GM23338 (cell line): ENCODE data around the gene CER1. TPM values are rescaled to one million over a fixed set of nuclear protein-coding genes. Genes with fewer than 3 reads are reported as not detected.

Experiments
- ATAC-seq: fragments of 200-7000 bp; cut with Tn5 transposase; 3 replicates; pipeline ENCODE4 v1.9.1; 2020
- DNase-seq: peaks from one replicate; pipeline ENCODE4 v3.0.0-alpha.2; 2015; ENCODE audit warnings: low spot score
- H2AFZ ChIP-seq: fragments of 200-600 bp; sonication (generic); 2 replicates; pipeline ENCODE4 v1.8.0; 2016; ENCODE audit warnings: antibody characterized with exemption, mild to moderate bottlenecking, moderate library complexity
- H3F3A ChIP-seq: fragments of 200-600 bp; sonication (generic); replicated peaks from 2 replicates; pipeline ENCODE4 v1.8.0; 2017; ENCODE audit warnings: antibody characterized with exemption, mixed run types, low read depth
- H3K27ac ChIP-seq: fragments of 200-600 bp; sonication (generic); 2 replicates; pipeline ENCODE4 v1.6.1; 2016; ENCODE audit warnings: low read depth
- H3K27me3 ChIP-seq: fragments of 200-600 bp; sonication (generic); 2 replicates; pipeline ENCODE4 v1.8.0; 2016; ENCODE audit warnings: mild to moderate bottlenecking, mixed run types, moderate library complexity; ENCODE audit not compliant: insufficient read depth
- H3K36me3 ChIP-seq: fragments of 200-600 bp; sonication (generic); 2 replicates; pipeline ENCODE4 v1.8.0; 2016; ENCODE audit warnings: mild to moderate bottlenecking; ENCODE audit not compliant: insufficient read depth
- H3K4me1 ChIP-seq: fragments of 200-600 bp; sonication (generic); 2 replicates; pipeline ENCODE4 v1.8.0; 2016; ENCODE audit warnings: mild to moderate bottlenecking, moderate library complexity; ENCODE audit not compliant: insufficient read depth
- H3K4me2 ChIP-seq: fragments of 200-600 bp; sonication (generic); 2 replicates; pipeline ENCODE4 v1.7.1; 2017; ENCODE audit warnings: mixed run types
- H3K4me3 ChIP-seq: fragments of 200-600 bp; sonication (generic); 2 replicates; pipeline ENCODE4 v1.6.1; 2016; ENCODE audit warnings: mixed run types
- H3K79me2 ChIP-seq: fragments of 200-600 bp; sonication (generic); replicated peaks from 2 replicates; pipeline ENCODE4 v1.8.0; 2017; ENCODE audit warnings: mild to moderate bottlenecking; ENCODE audit not compliant: insufficient read depth
- H3K9me2 ChIP-seq: fragments of 200-600 bp; sonication (generic); 2 replicates; pipeline ENCODE4 v1.8.0; 2017; ENCODE audit not compliant: insufficient read depth
- H4K20me1 ChIP-seq: fragments of 200-600 bp; sonication (generic); replicated peaks from 2 replicates; pipeline ENCODE4 v1.8.0; 2017; ENCODE audit warnings: mild to moderate bottlenecking; ENCODE audit not compliant: insufficient read depth
- H3K27ac Mint-ChIP-seq: 2 replicates; pipeline ENCODE4 v1.8.0; 2020; ENCODE audit warnings: inconsistent platforms, mild to moderate bottlenecking, moderate library complexity, mixed read lengths
- H3K27me3 Mint-ChIP-seq: 3 replicates; pipeline ENCODE4 v1.8.0; 2022; ENCODE audit warnings: low read depth, mild to moderate bottlenecking, moderate library complexity, mixed read lengths, inconsistent platforms; ENCODE audit not compliant: insufficient read depth, poor library complexity
- H3K36me3 Mint-ChIP-seq: 3 replicates; pipeline ENCODE4 v1.8.0; 2021; ENCODE audit warnings: low read depth, mild to moderate bottlenecking, inconsistent platforms, moderate library complexity, mixed read lengths
- H3K4me1 Mint-ChIP-seq: 3 replicates; pipeline ENCODE4 v1.8.0; 2020; ENCODE audit warnings: mild to moderate bottlenecking, inconsistent platforms, mixed read lengths
- H3K4me3 Mint-ChIP-seq: 3 replicates; pipeline ENCODE4 v1.8.0; 2021; ENCODE audit warnings: moderate library complexity, mild to moderate bottlenecking, inconsistent platforms, mixed read lengths
- H3K9me3 Mint-ChIP-seq: 3 replicates; pipeline ENCODE4 v1.8.0; 2020; ENCODE audit warnings: moderate library complexity, mild to moderate bottlenecking, inconsistent platforms, mixed read lengths
- CTCF ChIP-seq, 2 experiments: fragments of 200-600 bp in 1 of 2; sonication (generic) in 1 of 2; conservative IDR thresholded peaks; 2 replicates each; pipeline versions ENCODE4 v1.5.1 to v1.6.1; 2016 to 2017; ENCODE audit warnings: antibody characterized with exemption in 2 of 2, low read depth in 2 of 2, mild to moderate bottlenecking in 2 of 2, moderate library complexity in 1 of 2
- ETS1 ChIP-seq: IDR thresholded peaks from 2 replicates; pipeline ENCODE4 v1.6.1; 2016; ENCODE audit warnings: antibody characterized with exemption
- REST ChIP-seq: IDR thresholded peaks from one replicate; pipeline ENCODE4 v1.6.1; 2018; ENCODE audit warnings: antibody characterized with exemption; ENCODE audit not compliant: unreplicated experiment
- ZNF114 ChIP-seq: fragments of 250-450 bp; sonication (Bioruptor Pico); IDR thresholded peaks from 2 replicates; pipeline ENCODE4 v1.5.0; 2020; ENCODE audit warnings: mild to moderate bottlenecking, moderate library complexity
- ZNF462 ChIP-seq: fragments of 250-450 bp; sonication (Bioruptor Pico); IDR thresholded peaks from 2 replicates; pipeline ENCODE4 v1.5.0; 2020; ENCODE audit warnings: mild to moderate bottlenecking, moderate library complexity
- polyA plus RNA-seq: library from polyadenylated mRNA; unstranded; fragments of >200 nt; fragmentation: Nextera tagmentation; extraction: Ambion mirVana; gene quantifications from 2 replicates; pipeline ENCODE4 v1.2.1, GENCODE V29; 2016
- total RNA-seq: library from RNA; depleted of rRNA; stranded (reverse); fragments of >200 nt; shearing (Covaris generic); gene quantifications from 2 replicates; pipeline ENCODE4 v1.2.3, GENCODE V29; 2014

Gene CER1
- total and polyA plus RNA-seq, 2 experiments from 2014 or later: 0.73 to 4.4 TPM

GRCh38 chr9:14710804-14711203 is 11.7 kb downstream of the CER1 start:
- Histone ChIP-seq H3K27me3 (no peaks in the 10 kb centered on the region), H3K4me2 (no peak overlapping the region), H3K4me3 (no peak overlapping the region), H3K4me1 (no peaks in the 10 kb centered on the region), H3K27ac (no peak overlapping the region), H4K20me1 (no peaks in the 10 kb centered on the region), H2AFZ (no peak overlapping the region), H3K9me2 (no peaks in the 10 kb centered on the region), H3K79me2 (no peaks in the 10 kb centered on the region), H3F3A (no peaks in the 10 kb centered on the region), H3K36me3 (no peaks in the 10 kb centered on the region)
- Mint-ChIP-seq H3K27ac (no peak overlapping the region), H3K4me1 (no peaks in the 10 kb centered on the region), H3K4me3 (no peak overlapping the region), H3K27me3 (peaks cover 1% of the 10 kb centered on the region), H3K9me3 (no peaks in the 10 kb centered on the region; the same call in 2 of the 3 replicates), H3K36me3 (peaks cover 2% of the 10 kb centered on the region; the same call in 1 of the 3 replicates)
- TF ChIP-seq CTCF (conservative IDR thresholded peaks at IDR 0.05; ENCODE audit: low read depth in 2 of 2): no peak
- TF ChIP-seq ZNF114 (CRISPR knock-in tag): no peak
- no peak for TF ChIP-seq ETS1
- TF ChIP-seq ZNF462 (CRISPR knock-in tag): no peak
- no peak for TF ChIP-seq REST
- ATAC-seq (no peak), DNase-seq (no peak)
